Lower leg skin (tissue), 3 donors: Measurements from ENCODE around the gene NAV3.

ENCODE experiments used
- CTCF ChIP-seq, 3 donors: fragments of 450-650 bp; IDR thresholded peaks; one replicate each; pipeline ENCODE4 v1.5.1; 2016; ENCODE audit warnings: antibody characterized with exemption in 3 of 3, mild to moderate bottlenecking in 3 of 3, moderate library complexity in 2 of 3
- POLR2A ChIP-seq, 2 donors: fragments of 450-650 bp; IDR thresholded peaks; one replicate each; pipeline ENCODE4 v1.6.1; 2016 to 2017; ENCODE audit warnings: antibody characterized with exemption in 2 of 2, mild to moderate bottlenecking in 1 of 2, moderate library complexity in 1 of 2

GRCh38 chr12:78157199-78157598 is 326.5 kb downstream of the NAV3 start:
- no peak for TF ChIP-seq CTCF (IDR thresholded peaks at IDR 0.05)
- no peak for TF ChIP-seq POLR2A (IDR thresholded peaks at IDR 0.05)
